ENCODE data around the gene ANGEL1.

Gene ANGEL1

DNA sequence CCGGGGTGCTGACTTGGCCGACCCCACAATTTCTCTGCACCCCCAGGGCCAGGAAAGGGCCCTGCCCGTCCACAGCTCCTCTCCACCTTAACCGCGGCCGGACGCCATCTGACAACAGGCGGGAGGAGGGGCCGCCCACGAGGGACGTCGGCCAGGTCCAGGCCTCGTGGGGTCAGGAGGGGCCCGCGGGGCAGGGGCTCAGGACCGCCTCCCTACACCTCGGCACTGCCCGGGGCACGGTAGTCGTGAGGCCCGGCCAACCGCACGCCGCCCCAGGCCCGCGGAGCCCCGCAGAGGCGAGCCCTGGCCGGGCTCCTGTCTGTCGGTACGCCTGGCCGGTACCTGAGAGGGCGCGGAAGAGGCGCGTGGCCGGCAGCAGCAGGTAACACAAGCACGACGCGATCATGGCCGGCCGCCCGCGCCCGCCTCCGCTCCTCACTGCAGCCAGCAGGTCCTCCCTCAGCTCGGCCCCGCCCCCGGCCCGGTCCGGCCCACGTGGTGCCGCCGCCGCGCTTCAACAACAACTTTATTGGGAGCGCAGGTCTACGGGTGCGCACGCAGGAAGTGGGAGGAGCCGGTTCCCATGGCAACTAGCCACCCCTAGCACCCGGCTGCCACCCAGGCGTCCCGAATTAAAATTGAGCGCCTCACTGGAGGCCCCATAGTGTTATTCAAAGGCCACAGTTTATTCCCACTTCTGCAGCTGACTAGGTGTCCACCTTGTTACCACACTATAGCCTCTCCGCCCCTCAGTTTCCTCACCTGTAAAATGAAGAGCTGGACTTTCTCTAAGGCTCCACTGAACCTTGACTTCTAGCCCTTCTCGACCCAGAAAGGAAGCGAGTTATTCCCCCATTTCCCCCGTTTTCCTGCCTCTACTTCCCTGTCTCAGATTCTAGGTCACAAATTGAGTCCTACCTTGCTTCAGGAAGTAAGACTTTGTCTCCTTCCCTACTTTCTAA is at the start of gene ANGEL1:
ANGEL1 (minus strand) TSS at position 461 of the 962 bp plus-strand sequence; CDS start at position 406, 55 bp downstream.
- peak; percentile 96 for DNase-seq (ENCODE audit: low read depth)

DNA sequence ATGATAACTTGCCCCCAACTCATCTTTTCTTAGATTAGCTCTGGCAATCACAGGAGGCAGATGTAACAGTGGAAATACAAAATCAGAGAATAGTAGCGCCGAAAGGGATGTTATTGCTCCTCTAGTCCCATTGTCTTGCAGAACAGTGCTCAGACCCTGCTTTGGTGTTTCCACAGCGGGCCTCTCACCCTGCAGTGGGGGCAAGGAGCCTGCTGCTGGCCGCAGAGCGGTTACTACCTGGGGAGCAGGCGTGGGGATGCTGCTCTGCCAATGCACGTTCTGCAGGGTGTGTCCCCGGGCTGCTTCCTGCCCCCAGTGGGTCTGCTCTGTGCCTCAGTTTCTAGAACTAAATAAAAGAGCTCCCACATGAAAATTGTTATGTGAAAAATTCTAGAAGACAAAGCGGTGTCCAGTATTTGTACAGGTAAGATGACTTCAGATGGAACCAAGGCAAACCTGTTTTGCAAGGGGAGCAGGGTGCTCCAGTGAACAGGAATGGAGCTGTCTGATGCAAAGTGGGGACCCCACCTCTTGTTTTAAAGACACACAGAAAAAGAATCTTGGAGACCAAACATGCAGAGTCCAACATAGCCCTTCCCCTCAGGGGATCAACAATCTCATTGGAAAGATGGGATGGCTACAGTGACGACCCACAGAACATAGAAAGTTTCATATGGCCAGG is 49.0 kb upstream of the ANGEL1 start:
- DNase-seq (ENCODE audit: low read depth): no peak

DNA sequence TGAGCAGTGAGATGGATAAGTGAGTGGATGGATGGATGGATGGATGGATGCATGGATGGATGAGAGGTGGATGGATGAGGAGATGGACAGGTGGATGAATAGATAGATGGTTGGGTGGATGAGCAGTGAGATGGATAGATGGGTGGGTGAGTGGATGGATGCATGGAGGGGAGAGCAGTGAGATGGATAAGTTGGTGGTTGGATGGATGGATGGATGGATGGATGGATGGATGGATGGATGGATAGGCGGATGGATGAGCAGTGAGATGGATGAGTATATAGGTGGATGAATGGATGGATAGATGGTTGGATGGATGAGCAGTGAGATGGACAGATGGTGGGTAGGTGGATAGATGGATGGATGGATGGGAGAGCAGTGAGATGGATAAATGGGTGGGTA is 44.1 kb upstream of the ANGEL1 start:
- DNase-seq (ENCODE audit: low read depth): no peak

DNA sequence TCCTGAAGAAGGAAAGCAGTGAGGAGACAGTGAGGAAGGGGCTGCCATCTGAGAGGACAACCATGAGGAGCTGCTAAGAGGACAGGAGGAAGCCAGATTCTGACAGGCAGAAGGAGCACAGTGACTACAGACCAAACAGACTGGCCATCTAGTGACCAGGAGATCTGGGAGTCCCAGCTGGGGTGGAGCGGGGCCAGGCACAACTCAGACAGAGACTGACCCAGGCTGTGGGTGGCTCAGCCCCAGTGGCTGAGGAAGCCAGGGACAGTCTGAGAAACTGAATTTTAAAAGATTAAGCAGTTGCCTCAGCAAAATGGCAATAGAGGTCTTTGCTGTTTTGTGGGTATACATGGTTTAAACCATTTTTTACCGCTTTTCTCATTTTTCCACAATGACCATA is 42.4 kb upstream of the ANGEL1 start:
- no peak for DNase-seq (ENCODE audit: low read depth)

- no peak for DNase-seq (ENCODE audit: low read depth)
Observed at GRCh38 chr14:76848879-76849278, 36.2 kb upstream of the ANGEL1 start.

- DNase-seq (ENCODE audit: low read depth): no peak
Observed at GRCh38 chr14:76846331-76847047, 33.8 kb upstream of the ANGEL1 start.

DNA sequence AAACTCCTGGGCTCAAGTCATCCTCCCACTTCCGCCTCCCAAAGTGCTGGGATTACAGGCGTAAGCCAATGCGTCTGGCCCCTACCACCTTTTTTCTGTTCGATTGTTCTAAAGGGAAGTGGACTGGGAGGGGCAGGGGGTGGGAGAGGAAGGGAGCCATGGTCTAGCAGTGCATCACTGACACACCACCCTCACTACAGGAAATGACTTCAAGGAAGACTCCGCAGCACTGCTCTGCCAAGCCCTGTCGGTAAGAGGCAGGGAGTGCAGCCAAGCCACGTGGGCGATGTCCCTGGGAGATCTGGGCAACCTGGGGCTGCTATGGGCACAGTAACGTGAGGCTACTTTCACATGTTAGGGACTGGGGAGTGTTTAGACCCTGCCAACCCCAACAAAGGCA is 31.5 kb upstream of the ANGEL1 start:
- peak; percentile 36 for DNase-seq (ENCODE audit: low read depth)

GRCh38 chr14:76842414-76842813 is 29.7 kb upstream of the ANGEL1 start:
- no peak for DNase-seq (ENCODE audit: low read depth)

DNA sequence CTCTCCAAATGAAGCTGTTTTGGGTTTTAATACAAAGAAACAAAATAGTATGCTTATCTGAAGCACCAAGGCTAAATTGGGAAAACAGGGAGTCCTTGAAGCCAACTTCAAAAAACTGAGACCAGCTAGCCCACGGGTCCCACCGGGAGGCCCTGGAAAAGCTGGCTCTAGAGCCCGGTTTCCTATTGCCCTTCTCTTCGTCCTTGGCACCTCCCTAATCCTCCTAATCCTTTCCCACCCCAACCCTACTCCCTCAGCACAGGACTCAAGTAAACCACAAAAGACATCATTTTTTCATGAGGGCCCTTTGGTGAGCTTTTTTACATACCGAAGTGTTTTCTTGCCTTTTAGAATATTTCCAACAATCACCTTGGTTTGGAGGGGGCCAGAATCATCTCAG is 24.8 kb upstream of the ANGEL1 start:
- no peak for DNase-seq (ENCODE audit: low read depth)

- no peak for DNase-seq (ENCODE audit: low read depth)
Observed at GRCh38 chr14:76836029-76836630, 23.4 kb upstream of the ANGEL1 start.

- DNase-seq (ENCODE audit: low read depth): no peak
Observed at GRCh38 chr14:76834241-76834661, 21.6 kb upstream of the ANGEL1 start.

DNA sequence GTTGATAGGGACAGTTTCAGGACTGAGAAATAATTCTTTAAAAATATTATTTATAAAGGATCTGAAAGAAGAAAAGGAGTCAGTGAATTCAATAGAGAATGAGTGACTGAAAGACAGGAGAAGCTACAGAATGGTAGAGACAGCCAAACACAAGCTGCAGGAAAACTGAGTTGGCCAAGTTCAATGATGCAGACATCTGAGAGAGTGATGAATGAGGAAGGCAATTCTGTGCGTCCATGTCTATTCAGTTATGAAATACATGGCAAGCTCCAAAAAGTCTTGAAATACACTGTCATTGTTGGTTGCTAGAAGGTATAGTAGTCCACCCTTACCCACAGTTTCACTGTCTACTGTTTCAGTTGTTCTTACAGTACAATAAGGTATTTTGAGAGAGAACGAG is 20.3 kb upstream of the ANGEL1 start:
- DNase-seq (ENCODE audit: low read depth): no peak

- DNase-seq (ENCODE audit: low read depth): no peak
Observed at GRCh38 chr14:76832503-76832988, 19.9 kb upstream of the ANGEL1 start.

DNA sequence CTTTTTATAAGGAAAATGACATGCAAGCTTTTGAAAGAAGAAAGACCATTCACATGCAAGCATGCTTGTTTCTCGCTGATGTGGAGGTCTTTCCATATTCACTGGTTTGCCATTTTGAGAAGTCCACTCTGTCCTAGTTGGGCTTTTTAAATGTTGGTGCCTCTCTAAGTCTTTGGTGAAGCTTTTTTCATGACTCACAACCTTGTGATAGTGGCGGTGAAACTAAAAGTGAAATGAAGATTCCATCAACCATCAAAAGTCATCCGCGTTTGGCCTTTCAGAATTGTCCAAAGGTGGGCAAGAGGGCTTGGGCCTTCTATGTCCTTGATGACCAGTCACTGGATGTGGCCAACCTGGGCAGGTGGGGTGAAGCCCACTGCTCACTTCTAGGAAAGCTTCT is 17.9 kb upstream of the ANGEL1 start:
- no peak for DNase-seq (ENCODE audit: low read depth)

GRCh38 chr14:76829650-76830421 is 17.2 kb upstream of the ANGEL1 start:
- no peak for DNase-seq (ENCODE audit: low read depth)

DNA sequence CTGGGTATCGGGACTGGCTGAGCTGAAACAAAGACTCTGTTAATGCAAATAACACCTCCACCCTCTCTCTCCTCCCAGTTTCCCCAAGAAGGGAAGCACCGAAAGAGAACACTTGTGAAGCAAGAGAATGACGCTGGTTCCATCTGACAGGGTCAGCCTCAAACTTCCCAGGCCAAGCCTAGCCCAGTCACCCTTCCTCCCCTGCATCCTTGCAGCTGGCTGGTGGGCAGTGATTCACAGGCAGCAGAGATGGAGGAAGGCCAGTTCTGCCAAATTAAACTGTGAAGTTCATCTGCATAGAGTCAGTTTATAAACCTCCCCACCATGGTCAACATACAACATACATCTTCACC is 16.3 kb upstream of the ANGEL1 start:
- no peak for DNase-seq (ENCODE audit: low read depth)

GRCh38 chr14:76828339-76829012 is 15.8 kb upstream of the ANGEL1 start:
- DNase-seq (ENCODE audit: low read depth): no peak

DNA sequence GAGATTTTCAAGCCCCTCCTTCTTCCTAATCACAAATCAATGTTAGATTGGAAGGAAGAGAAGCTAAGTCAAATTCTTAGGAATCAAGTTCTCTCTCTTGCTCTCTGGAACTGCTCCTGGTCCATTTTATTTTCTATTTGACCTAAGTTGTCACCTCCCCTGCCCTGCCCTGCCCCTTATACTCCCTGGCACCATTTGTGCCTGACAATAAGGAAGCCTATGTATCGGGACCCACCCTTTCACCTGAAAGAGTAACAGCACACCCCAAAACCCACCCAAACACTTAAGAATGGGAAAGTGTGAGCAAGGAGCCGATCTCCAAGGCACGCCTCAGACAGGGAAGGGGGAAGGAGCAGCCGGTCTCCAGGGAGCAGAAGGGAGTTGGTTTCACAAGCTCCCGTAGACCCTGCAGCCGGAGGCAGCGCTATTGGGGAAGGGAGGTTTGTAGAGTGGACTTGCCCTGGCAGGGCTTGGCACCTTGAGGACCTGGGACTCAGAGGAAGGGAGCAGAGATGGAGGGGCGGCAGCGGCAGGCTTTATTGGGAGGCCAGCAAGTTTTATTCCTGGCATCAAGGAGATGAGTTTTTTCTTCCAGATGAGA is 15.1 kb upstream of the ANGEL1 start:
- no peak for DNase-seq (ENCODE audit: low read depth)

DNA sequence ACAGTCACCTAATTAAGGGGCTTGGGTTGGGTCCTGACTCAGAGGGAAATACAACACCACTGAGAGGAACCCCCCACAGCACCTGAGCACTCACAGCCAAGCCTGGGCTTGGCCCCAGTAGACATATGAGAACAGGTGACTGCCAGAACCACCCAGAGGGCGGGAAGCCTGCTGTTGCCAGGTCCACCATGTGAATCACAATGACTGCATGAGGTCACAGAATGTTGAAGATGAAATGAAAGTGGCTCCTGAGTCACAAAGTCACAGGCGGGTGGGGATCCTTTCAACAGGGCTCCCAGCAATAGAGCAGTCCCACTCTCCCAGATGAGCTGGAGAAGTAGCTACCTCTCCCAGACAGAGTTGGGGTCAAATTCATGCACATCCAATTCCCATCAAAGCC is 13.4 kb upstream of the ANGEL1 start, which contains the start of gene LRRC74A:
LRRC74A (plus strand) TSS at position 287 of the 400 bp plus-strand sequence. CDS start 290 bp downstream, outside the sequence.
- DNase-seq (ENCODE audit: low read depth): no peak

DNA sequence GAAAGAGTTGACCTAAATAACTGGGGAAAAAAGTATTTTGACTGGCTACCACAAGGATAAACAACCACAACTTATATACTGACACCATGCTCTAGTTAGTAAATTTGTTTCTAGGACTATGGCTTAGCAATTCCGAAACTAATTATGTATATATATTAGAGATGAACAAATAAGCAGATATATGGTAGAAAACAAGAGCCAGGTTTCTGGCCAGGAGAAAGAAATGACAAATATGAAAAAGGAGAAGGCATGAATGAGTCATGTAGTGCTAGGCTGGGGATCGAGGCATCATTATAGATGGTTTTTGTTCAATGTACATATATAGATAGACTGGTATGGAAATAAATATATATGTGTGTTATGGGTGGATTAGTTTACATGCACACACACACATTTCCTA is 8.0 kb upstream of the ANGEL1 start:
- no peak for DNase-seq (ENCODE audit: low read depth)
